GM13976 (cell line): ENCODE results near the gene MRGPRF.

Experiments
- DNase-seq: peaks from one replicate; pipeline ENCODE4 v3.0.0; 2012; ENCODE audit warnings: low spot score
- in situ Hi-C: fragments of 300-500 bp; cut with MboI; formaldehyde crosslinking; loops from one replicate; pipeline ENCODE4 v1.12.0; 2022; ENCODE audit warnings: low sequenced_read_pairs, mixed read lengths, inconsistent platforms; ENCODE audit not compliant: unreplicated experiment
- TF ChIP-seq, protein P1 (sequence below): IDR thresholded peaks from 2 replicates; pipeline ENCODE4 v1.5.1; 2012; ENCODE audit warnings: borderline replicate concordance, mild to moderate bottlenecking; ENCODE audit not compliant: insufficient read depth; ENCODE audit errors: extremely low read depth, missing control alignments, control extremely low read depth

MRGPRF gene

DNA sequence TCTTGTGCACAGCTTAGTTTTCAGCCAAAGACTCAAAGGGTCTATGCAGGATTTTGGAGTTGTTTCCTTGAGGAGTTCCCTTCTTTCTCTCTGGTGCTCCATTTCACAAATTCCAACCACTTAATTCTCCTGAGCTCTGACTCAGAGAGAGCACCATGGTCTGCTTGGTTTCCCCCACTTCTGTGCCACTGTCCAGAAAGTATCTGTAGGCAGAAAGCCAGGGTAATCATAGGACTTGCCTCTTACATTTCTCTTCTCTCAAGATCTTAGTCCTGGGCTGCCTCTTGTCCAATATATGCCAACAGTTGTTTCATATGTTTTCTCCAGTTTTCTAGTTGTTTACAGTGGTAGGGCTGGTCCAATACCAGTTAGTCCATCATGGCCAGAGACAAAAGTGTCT is 25.8 kb downstream of the MRGPRF start:
- TF ChIP-seq, protein P1, sequence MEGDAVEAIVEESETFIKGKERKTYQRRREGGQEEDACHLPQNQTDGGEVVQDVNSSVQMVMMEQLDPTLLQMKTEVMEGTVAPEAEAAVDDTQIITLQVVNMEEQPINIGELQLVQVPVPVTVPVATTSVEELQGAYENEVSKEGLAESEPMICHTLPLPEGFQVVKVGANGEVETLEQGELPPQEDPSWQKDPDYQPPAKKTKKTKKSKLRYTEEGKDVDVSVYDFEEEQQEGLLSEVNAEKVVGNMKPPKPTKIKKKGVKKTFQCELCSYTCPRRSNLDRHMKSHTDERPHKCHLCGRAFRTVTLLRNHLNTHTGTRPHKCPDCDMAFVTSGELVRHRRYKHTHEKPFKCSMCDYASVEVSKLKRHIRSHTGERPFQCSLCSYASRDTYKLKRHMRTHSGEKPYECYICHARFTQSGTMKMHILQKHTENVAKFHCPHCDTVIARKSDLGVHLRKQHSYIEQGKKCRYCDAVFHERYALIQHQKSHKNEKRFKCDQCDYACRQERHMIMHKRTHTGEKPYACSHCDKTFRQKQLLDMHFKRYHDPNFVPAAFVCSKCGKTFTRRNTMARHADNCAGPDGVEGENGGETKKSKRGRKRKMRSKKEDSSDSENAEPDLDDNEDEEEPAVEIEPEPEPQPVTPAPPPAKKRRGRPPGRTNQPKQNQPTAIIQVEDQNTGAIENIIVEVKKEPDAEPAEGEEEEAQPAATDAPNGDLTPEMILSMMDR, result no peak
- in situ Hi-C loops, result no loop called here
- DNase-seq, result no peak

DNA sequence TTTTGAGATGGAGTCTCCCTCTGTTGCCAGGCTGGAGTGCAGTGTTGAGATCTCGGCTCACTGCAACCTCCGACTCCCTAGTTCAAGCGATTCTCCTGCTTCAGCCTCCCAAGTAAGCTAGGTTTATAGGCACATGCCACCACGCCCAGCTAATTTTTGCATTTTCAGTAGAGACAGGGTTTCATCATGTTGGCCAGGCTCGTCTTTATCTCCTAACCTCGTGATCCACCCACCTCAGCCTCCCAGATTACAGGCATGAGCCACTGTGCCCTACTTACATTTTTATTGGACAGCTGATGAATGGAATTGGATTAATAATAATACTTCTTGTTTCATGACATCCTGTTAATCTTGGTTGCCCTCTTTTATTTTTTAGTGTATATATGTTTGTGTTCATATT is 29.2 kb downstream of the MRGPRF start:
- TF ChIP-seq, protein P1, result no peak
- DNase-seq, result no peak
- in situ Hi-C loops, result no loop called here

DNA sequence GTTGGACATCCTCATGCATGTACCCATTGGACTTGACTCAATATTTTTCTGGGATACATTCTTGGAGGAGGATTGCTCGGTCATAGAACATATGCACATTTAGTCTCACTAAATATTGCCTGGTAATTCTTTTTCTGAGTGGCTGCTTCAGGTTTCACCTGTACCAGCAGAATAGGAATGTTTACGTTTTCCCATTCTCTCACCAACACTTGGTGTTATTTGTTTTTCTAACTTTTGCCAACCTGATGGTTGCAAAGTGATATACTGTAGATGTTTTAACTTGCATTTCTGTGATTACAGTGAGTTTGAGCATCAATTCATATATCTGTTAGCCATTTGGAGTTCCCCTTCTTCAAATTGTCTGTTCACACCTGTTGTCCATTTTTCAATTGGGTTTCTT is 30.9 kb downstream of the MRGPRF start:
- TF ChIP-seq, protein P1, result no peak
- in situ Hi-C loops, result no loop called here
- DNase-seq, result no peak

DNA sequence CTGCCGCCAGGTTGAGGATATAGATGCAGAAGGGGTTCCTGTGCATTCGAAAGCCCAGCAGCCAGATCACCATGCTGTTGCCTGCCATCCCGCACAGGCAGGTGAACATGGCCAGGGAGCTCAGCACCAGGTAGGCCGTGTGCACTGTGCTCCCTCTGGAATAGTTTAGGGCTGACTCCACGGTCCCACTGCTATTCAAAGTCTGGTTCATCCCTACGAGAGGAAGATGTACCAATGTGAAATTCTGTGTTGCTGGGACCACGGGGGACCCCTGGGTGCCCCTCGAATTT is 32.3 kb downstream of the MRGPRF start, which contains the start of gene MRGPRD:
Gene MRGPRD, minus strand, starts transcription at position 211 of the 290 bp plus-strand sequence. Its CDS starts 0 bp downstream, at position 211.
- in situ Hi-C loops, result no loop called here
- TF ChIP-seq, protein P1, result no peak

DNA sequence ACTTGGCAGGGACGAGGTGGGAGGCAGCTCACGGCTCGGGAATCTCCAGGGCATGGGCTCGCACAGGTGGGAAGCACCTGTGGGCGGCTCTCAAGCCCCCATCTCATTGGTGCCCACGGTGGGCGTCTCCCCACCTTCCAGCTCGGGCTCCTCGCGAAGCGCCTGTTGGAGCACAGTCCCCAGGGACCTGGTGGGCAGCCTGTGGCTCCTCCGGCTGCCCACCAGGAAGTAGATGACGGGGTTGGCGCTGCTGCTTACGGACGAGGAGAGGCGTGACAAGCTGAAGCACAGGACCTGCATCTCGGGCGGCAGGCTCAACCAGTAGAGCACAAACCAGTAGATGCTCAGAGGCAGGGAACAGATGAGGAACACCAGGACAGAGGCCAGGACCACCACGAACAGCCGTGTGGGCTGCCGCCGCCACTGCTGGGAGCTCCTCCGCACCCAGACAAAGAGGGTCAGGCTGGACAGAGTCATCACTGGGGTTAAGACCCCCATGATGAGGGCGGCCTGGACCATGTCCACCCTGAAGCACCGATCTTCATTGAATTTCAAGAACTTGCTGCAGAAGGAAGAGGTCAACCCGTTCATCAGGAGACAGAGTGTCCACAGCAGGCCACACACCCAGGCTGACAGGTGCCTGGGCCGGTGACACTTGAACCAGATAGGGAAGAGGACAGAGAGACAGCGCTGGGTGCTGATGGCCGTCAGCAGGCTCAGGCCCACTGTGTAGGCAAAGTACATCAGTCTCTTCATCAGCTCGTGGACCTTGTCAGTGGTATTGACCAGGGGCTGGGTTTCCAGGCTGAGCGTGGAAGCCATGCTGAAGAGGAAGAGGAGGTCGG is 32.9 kb downstream of the MRGPRF start:
- TF ChIP-seq, protein P1, result no peak
- in situ Hi-C loops, result no loop called here
- DNase-seq, result no peak

More for the DNA sequence above, 32.3 kb downstream of the MRGPRF start, which contains the start of gene MRGPRD:
- no peak for DNase-seq

DNA sequence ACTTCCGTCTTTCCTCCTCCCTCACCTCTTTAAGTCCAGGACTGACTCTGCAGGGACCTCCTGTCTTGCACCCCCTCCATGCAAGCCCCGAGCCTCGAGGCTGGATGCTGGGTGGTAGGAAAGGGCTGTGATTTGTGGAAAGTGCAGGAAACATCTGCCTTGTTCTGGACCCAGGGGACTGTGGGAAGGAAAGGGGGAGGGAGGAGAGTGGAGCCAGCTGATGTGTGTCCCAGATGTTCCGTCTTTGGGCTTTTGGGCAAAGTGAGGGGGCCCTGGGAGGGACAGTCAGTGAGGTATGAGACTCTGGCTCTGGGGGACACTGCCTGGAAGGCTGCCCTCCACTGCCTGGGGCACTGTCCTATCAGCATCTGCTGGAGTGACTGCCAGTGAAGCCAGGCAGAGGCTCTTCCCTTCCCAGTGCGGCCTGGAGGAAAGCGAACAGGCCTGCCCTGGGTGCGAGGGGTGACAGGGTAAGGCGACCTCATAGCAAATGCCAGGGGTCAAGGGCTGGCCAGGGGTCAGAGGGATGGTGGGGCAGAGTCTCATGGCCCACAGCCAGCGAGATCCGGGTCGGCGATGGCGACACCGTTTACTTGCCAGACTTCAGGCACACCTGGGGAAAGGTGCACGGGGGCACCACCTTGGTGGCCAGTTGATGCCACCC is 34.0 kb downstream of the MRGPRF start:
- in situ Hi-C loops, result no loop called here

More for the DNA sequence above, 34.0 kb downstream of the MRGPRF start:
- TF ChIP-seq, protein P1, result no peak
- no peak for DNase-seq
